Left lung (tissue), 10 donors: ENCODE measurements around the gene CDK5R1. TPM values are rescaled to one million over a fixed set of nuclear protein-coding genes. Genes with fewer than 3 reads are reported as not detected.
A peak's percentile ranks its signal among the peaks of the same experiment; 100 is the strongest.

Experiments used
- ATAC-seq: fragments of 200-7000 bp; cut with Tn5 transposase; one replicate; pipeline ENCODE4 v1.9.1; 2020; ENCODE audit warnings: moderate library complexity
- DNase-seq, 4 donors: peaks; one replicate each; pipeline ENCODE4 v3.0.0-alpha.2; 2013 to 2020
- H3K27ac ChIP-seq, 2 donors: fragments of 200-600 bp; sonication (generic) in 1 of 2; one replicate each; pipeline versions ENCODE4 v1.5.0 to v1.8.0; 2020 to 2021
- H3K27me3 ChIP-seq, 2 donors: fragments of 200-600 bp; sonication (generic) in 1 of 2; one replicate each; pipeline versions ENCODE4 v1.5.0 to v1.8.0; 2020 to 2021
- H3K36me3 ChIP-seq, 2 donors: fragments of 200-600 bp; sonication (generic) in 1 of 2; one replicate each; pipeline versions ENCODE4 v1.5.0 to v1.8.0; 2020 to 2021
- H3K4me1 ChIP-seq, 2 donors: fragments of 200-600 bp; one replicate each; pipeline ENCODE4 v1.8.0; 2021
- H3K4me3 ChIP-seq, 2 donors: fragments of 200-600 bp; sonication (generic) in 1 of 2; one replicate each; pipeline versions ENCODE4 v1.5.0 to v1.8.0; 2020 to 2021; ENCODE audit warnings: mild to moderate bottlenecking in 1 of 2
- H3K9me3 ChIP-seq, 2 donors: fragments of 200-600 bp; sonication (generic) in 1 of 2; one replicate each; pipeline versions ENCODE4 v1.5.0 to v1.8.0; 2020 to 2021
- CTCF ChIP-seq, 2 donors: fragments of 200-600 bp; sonication (generic) in 1 of 2; IDR thresholded peaks; one replicate each; pipeline versions ENCODE4 v1.5.0 to v1.8.0; 2021; ENCODE audit warnings: antibody characterized with exemption in 2 of 2
- intact Hi-C, 2 donors: fragments of 100-400 bp; cut with DNase I; formaldehyde crosslinking; loops; one replicate each; pipeline versions ENCODE4 v1.11.2 to v1.14.2; 2022
- polyA plus RNA-seq, 6 donors: library from polyadenylated mRNA; unstranded; fragments of 120-200 nt; gene quantifications; one replicate each; pipeline ENCODE4 v1.2.1, GENCODE V29; 2013; ENCODE audit not compliant: insufficient read length in 6 of 6
- total RNA-seq, 2 donors: library from RNA; stranded (reverse); fragmentation: NEBNext Ultra II Directional; extraction: Animal tissue kit (Norgen Biotek cat#: 25700); gene quantifications; one replicate each; pipeline ENCODE4 v1.2.1, GENCODE V29; 2021
- donor health status: DM: no; HTN: yes; CAD: no.
- donor health status: DM: no; HTN: no; CAD: no.

Gene CDK5R1
- total and polyA plus RNA-seq, 8 donors = 1.3 to 5.0 (median 3.7) TPM

GRCh38 chr17:32487473-32488176 lies 832 bp downstream of the CDK5R1 start:
- no peak for TF ChIP-seq CTCF (IDR thresholded peaks at IDR 0.05)
- no peaks in the 10 kb centered on the region for H3K9me3 ChIP-seq
- peak overlapping the region; percentile 40 to 49 for H3K4me3 ChIP-seq
- DNase-seq (no peak), ATAC-seq (no peak)
- intact Hi-C loops = loop anchor here in 1 of 2 donors (10.0 kb wide), 1 partner anchor 267 kb away; no protein-coding TSS in a partner anchor
- no peak overlapping the region for H3K27ac ChIP-seq
- peaks cover 0 to 27% of the 10 kb centered on the region in 2 donors for H3K36me3 ChIP-seq
- H3K27me3 ChIP-seq = peaks cover 0 to 16% of the 10 kb centered on the region in 2 donors
- H3K4me1 ChIP-seq = peaks cover 7 to 31% of the 10 kb centered on the region in 2 donors

- no peaks in the 10 kb centered on the region for H3K9me3 ChIP-seq
- H3K27ac ChIP-seq = no peak overlapping the region
- TF ChIP-seq CTCF (IDR thresholded peaks at IDR 0.05) = no peak
- intact Hi-C loops = loop anchor here in 1 of 2 donors (10.0 kb wide), 1 partner anchor 267 kb away; no protein-coding TSS in a partner anchor
- ATAC-seq = no peak
- H3K4me3 ChIP-seq = peak overlapping the region in 1 of 2 donors; percentile 49
- peaks cover 0 to 16% of the 10 kb centered on the region in 2 donors for H3K27me3 ChIP-seq
- H3K36me3 ChIP-seq = peaks cover 0 to 21% of the 10 kb centered on the region in 2 donors
- DNase-seq = no peak
- peaks cover 7 to 36% of the 10 kb centered on the region in 2 donors for H3K4me1 ChIP-seq
Measured at GRCh38 chr17:32488177-32488542, 1.4 kb downstream of the CDK5R1 start.

GRCh38 chr17:32488604-32489180 lies 1.9 kb downstream of the CDK5R1 start:
- no peaks in the 10 kb centered on the region for H3K9me3 ChIP-seq
- no peak overlapping the region for H3K4me3 ChIP-seq
- peaks cover 0 to 20% of the 10 kb centered on the region in 2 donors for H3K36me3 ChIP-seq
- TF ChIP-seq CTCF (IDR thresholded peaks at IDR 0.05) = no peak
- intact Hi-C loops = loop anchor here in 1 of 2 donors (10.0 kb wide), 1 partner anchor 266 kb away; no protein-coding TSS in a partner anchor
- ATAC-seq (no peak), DNase-seq (no peak)
- H3K4me1 ChIP-seq = peaks cover 7 to 41% of the 10 kb centered on the region in 2 donors
- peaks cover 0 to 16% of the 10 kb centered on the region in 2 donors for H3K27me3 ChIP-seq
- H3K27ac ChIP-seq = no peak overlapping the region

GRCh38 chr17:32489320-32490100 lies 2.7 kb downstream of the CDK5R1 start:
- TF ChIP-seq CTCF (IDR thresholded peaks at IDR 0.05) = no peak
- peaks cover 5 to 50% of the 10 kb centered on the region in 2 donors for H3K4me1 ChIP-seq
- DNase-seq = no peak

More at GRCh38 chr17:32489320-32490100, 2.7 kb downstream of the CDK5R1 start:
- no peak overlapping the region for H3K27ac ChIP-seq
- H3K36me3 ChIP-seq = peaks cover 0 to 21% of the 10 kb centered on the region in 2 donors
- ATAC-seq = no peak
- no peaks in the 10 kb centered on the region for H3K9me3 ChIP-seq
- H3K27me3 ChIP-seq = peaks cover 0 to 16% of the 10 kb centered on the region in 2 donors
- intact Hi-C loops = loop anchor here in 1 of 2 donors (10.0 kb wide), 1 partner anchor 265 kb away; no protein-coding TSS in a partner anchor
- no peak overlapping the region for H3K4me3 ChIP-seq
